Measurements from ENCODE around the gene KIF6.

DNA sequence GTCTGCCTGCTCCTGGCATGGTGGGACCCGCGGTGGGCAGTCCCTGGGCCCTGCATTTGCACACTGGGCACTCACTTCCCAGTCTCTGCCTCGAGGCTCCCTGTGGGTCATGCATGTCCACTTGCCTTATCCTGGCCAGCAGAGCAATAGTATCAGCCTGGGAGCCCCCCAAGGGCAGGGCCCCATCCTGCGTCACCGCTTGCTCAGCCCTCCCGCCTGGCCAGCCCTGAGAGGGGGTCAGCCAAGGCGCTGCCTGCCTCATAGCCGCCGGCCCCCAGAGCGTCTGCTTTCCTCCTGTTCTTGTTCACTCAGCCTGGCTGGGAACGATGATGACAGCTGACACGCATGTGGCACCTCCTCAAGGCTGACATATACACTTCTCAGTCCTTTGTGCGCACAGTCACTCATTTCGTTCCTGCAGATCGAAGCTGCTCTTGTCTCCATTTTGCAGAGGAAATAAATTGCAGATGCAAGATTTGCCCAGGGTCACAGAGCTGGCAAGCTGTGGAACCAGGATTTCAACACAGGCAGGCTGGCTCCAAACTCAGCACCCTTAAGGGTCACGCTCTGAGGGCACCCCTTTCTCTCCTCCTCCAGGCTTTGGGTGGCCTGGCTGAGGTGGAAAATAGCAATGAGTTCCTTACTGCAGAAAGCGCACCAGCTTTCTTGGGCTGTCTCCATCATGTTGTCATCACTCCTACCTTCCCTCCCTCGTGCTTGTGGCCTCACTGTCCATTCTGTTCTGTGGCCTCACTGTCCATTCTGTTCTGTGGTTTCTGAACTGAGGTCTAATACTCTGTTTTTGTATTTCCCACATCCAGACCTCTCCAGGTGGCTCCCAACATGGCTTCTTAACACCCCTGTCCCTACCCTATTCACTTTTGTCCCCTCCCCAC is 428.2 kb downstream of the KIF6 start:
- TF ChIP-seq CTCF (IDR thresholded peaks at IDR 0.05; ENCODE audit: low read length) (no peak), EZH2 (IDR thresholded peaks at IDR 0.05; ENCODE audit: borderline replicate concordance, low read length) (no peak)

Measured in OCI-LY1 (cell line).